ENCODE data around the gene TBC1D8. TPM values are rescaled to one million over a fixed set of nuclear protein-coding genes. Genes with fewer than 3 reads are reported as not detected.

Gene TBC1D8
- total RNA-seq, 1 donor, result 13.4 TPM

DNA sequence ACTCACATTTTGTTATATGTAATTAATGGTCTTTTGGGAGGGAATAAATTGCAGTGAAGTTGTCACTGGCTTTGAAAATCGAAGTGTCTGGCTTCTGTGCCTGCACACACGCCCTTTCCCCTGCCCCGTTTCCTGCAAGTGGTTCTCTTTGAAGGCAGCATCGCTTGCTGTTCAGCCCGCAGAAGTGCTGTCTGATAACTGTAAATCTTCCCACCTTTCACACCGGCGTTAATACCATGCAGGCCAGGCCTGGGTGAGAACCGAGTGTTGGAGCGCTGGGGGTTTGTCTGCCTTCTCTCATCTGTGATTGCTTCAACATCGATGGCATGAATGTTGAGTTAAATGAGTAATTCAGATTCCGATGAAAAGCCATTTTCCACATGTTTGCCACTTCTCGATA, 187.0 kb downstream of the TBC1D8 start:
- no peak for DNase-seq (ENCODE audit: low read depth)
- H3K4me3 ChIP-seq (ENCODE audit: low read depth, low read length), result no peak overlapping the region
- no peak for TF ChIP-seq CTCF (IDR thresholded peaks at IDR 0.05; ENCODE audit: insufficient read depth, low read depth, low read length)

DNA sequence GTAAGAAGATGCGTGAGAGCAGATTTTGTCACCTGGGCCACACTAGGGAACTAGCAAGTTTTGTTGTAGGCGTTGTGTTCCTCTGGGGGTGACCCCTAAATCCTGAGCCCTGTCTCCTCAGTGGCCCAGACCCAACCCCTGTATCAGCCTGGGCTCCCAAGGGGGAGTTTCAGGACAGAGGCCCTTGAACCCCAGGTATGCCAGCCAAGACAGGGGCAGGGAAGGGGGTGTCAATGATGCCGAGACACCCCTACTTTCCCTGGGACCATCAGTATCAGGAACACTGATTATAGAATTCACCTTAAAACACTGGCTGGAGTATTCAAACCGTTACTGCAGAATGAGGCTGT, 188.2 kb downstream of the TBC1D8 start:
- DNase-seq (ENCODE audit: low read depth), result no peak
- no peak overlapping the region for H3K4me3 ChIP-seq (ENCODE audit: low read depth, low read length)
- no peak for TF ChIP-seq CTCF (IDR thresholded peaks at IDR 0.05; ENCODE audit: insufficient read depth, low read depth, low read length)

- H3K4me3 ChIP-seq (ENCODE audit: low read depth, low read length), result no peak overlapping the region
Observed at GRCh38 chr2:100962366-100963025, 188.7 kb downstream of the TBC1D8 start.

DNA sequence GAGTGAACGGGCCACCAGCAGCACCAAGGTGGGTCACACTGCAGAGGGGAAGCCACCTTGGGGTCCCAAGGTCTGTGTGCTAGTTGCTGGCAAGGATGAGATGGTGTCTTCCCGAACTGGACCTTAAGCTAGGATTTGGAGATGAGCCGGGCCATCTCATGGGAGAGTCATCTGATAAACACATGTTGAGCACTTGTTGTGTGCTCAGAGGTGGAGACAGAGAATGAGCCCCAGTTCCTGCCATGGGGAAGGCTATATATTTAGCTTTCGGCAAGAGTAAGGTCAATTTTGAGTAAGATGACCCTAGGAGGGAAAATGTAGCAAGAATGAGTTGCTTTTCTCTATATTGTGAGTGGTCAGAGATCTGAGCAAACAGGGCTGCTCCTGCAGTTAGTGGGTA, 190.5 kb downstream of the TBC1D8 start:
- TF ChIP-seq CTCF (IDR thresholded peaks at IDR 0.05; ENCODE audit: insufficient read depth, low read depth, low read length), result no peak
- DNase-seq (ENCODE audit: low read depth), result no peak
- H3K4me3 ChIP-seq (ENCODE audit: low read depth, low read length), result no peak overlapping the region

More at GRCh38 chr2:100962366-100963025, 188.7 kb downstream of the TBC1D8 start:
- TF ChIP-seq CTCF (IDR thresholded peaks at IDR 0.05; ENCODE audit: insufficient read depth, low read depth, low read length), result no peak
- no peak for DNase-seq (ENCODE audit: low read depth)

DNA sequence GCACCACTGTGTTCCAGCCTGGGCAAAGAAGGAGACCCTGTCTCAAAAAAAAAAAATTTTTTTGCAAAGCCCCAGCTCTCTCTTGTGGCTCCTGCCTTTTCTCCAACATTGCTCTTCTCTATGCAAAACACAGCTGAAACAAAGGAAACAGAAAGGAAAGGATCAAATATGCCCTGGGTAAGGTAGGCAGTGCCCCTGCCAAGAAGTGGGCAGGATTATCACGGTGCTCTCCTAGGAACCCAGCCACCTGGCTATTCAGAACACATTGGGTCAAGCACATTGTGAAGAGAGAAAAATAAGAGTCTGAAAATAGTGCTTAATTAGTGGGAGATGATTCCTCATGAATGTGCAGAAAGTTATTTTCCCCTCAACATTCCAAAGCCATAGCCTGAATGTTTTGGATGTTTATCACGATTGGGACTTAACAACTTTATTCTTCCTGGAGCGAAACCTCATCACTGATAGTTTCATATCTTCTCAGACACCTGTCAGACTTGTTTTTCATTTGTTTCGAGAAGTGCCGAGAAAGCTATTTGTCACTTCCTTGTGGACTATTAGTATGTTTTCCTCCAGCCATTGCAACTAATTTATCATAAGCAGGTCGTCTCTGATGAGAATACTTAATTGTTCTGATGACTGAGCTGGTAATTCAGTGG, 191.8 kb downstream of the TBC1D8 start:
- no peak overlapping the region for H3K4me3 ChIP-seq (ENCODE audit: low read depth, low read length)

GRCh38 chr2:100957996-100958653, 193.1 kb downstream of the TBC1D8 start:
- no peak overlapping the region for H3K4me3 ChIP-seq (ENCODE audit: low read depth, low read length)
- peak; percentile 14 for TF ChIP-seq CTCF (IDR thresholded peaks at IDR 0.05; ENCODE audit: insufficient read depth, low read depth, low read length)
- DNase-seq (ENCODE audit: low read depth), result peak; percentile 93

More for the DNA sequence above, 191.8 kb downstream of the TBC1D8 start:
- peak; percentile 21 for DNase-seq (ENCODE audit: low read depth)
- TF ChIP-seq CTCF (IDR thresholded peaks at IDR 0.05; ENCODE audit: insufficient read depth, low read depth, low read length), result no peak

Small RNA genes lying within 50 kb of the gene (small RNA-seq; reads per million reads assigned to genes)
- not detected for gene BBIP1P1

Other genes with a start within 250 kb of the TBC1D8 start
- 672 and 815 TPM in 2 replicates for gene RPL31, start 149.1 kb downstream of the TBC1D8 start, total RNA-seq
- 39.0 and 51.0 TPM in 2 replicates for gene CNOT11, start 101.5 kb upstream of the TBC1D8 start, total RNA-seq
- 49.3 and 53.5 TPM in 2 replicates for gene RNF149, start 157.3 kb upstream of the TBC1D8 start, total RNA-seq
- not detected in 2 replicates for gene CREG2, start 236.1 kb upstream of the TBC1D8 start, total RNA-seq